HG02763 (cell line): ENCODE results near the gene LHX5.

Source experiments
- ATAC-seq: cut with Tn5 transposase; IDR thresholded peaks from one replicate; pipeline ENCODE4 v1.9.1; 2021; ENCODE audit warnings: mild to moderate bottlenecking, moderate library complexity; ENCODE audit not compliant: unreplicated experiment

Gene LHX5

DNA sequence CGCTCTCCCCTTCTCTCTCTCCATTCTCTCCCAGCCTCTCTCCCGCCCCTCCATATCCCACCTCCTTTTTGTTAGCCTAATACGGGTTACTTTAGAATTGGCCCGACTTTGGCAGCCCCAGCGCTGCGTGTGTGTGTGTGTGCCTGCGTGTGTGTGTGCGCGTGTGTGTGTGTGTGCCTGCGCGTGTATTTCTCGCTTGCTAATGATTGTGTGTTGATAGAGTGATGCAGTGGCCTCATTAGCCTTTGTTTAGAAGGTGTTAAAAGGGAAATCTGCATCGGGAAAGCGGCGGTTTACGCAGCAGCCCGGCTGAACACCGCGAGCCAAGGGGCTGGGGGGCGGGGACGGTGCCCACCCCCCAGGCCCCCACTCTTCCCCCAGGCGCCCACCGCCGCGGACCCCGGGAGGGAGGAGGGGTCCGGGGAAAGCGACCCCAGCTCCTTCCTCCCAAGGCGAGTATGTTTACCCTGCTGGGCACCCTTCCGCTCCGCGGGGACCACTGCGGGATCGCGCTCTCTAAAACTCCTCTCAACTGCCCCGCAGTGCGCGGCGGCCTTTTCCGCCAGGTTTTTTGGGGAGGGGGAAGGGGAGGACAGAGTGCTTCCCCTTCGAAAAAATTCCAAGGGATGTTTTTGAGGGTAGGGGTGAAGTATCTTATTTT, 6.8 kb upstream of the LHX5 start:
- ATAC-seq: no peak

DNA sequence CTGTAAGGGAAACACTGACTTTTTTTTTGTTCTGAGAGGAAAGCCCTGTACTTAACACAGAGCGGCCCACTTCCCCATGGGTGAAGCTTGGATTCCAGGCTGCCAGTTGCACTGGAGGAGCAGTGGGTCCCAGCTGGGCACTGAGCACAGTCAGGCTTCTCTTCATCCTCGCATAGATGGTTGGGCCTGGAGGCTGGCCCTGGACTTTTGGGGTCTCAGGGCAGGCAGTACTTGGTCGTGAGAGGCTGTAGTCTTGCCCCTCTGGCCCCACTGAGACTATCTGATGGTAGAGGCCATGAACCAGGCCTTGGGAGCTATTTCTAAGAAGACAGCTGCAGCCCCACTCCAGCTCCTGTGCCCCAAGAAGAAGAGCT, 6.2 kb upstream of the LHX5 start:
- ATAC-seq: no peak

DNA sequence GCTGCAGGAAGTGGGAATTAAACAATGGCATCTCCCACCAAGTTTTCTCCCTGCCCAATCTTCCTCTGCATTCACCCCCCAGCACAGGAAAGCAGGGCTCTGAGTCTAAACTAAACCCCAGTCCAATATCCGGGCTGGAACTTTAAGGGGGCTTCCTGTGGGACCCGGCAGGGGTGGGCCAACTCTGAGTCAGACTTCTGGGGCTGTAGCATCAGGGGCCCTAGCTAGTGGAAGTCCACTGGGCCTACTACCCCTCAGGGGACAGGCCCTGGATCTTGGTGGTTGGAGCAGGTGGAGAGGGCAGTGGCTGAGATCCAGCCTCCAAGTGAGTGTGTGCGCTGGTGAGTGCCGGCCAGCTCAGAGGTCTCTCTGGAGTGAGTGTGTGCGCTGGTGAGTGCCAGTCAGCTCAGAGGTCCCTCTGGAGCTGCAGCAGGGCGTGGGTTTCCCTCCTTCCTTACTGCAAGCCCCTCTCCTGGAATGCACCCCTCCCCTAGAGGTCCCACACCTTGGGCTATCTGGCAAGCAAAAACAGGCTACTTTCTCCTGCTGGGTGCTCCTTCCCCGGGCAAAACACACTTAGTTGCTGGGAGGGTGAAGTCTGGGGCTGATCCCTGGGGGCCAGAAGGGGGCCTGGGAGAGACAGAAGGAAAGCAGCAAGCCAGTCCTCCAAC, 5.6 kb upstream of the LHX5 start:
- no peak for ATAC-seq

DNA sequence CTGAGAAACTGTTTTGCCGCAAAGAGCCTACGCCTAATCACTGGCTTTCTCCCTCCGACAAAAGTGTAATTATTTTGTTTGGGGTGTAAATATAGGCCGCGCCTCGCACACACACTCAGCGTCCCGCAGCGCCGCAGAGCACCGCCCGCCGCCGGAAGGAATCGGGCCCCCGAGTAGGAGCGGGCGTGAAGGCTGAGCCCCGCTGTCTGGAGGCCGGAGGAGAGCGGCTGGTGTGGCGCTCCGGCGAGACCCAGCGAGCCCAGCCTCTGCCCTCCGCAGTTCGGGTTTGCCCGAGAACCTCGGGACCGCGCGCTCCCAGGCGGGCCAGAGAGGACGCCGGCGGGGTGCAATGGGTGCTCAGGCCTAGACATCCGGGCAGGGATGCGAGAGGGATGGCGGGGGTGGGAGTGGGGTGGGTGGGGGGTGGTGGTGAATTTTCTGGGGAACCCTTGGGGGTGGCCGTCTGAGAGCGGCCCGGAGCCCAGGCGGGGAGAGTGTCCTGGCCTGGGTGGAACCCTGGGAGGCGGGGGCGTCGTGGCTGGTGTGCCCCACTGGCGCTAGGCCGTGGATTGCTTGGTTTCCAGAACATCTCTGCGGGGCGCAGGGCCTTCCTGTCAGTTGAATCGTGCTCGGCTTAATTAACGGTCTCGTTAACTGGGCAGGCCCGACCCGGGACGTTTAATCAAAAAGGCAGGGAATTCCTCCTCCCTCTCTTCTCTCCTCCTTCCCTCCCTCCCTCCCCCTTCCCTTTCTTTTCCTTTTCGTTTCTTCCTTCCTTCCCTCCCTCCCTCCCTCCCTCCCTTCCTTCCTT, 4.7 kb upstream of the LHX5 start:
- no peak for ATAC-seq

DNA sequence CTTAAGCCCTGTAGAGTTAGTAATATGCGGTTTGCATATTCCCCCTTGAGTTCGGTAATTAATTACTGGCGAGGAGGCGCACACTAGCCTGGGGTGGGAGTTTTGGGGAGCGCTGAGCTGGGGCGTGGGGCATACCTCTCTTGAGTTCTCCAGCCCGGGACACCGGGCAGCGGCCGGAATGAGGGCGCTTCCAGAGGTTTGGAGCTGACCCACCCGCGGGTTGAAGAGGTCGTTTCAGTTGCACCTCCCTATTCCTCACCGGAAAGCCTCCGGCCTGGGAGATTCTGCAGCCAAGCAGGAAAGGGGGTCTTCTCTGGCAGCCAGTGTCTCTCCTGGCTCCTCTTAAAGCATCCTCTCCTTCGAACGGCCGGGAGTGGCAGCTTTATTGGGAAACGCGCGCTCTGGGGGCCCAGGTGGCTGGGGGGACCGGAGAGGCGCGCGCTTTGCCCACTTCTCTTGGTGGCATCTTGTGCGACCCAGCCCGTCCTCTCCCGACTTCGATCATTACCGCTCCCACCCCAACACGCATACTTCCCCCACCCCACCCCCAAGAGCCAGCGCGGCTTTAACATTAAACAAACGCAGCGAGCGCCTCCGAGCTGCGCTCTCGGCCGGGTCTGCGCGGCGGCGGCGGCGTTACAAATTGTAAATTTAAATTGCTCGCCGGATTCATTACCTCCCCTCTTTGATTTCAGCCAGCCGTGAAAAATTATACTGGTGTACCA, 3.9 kb upstream of the LHX5 start:
- no peak for ATAC-seq

DNA sequence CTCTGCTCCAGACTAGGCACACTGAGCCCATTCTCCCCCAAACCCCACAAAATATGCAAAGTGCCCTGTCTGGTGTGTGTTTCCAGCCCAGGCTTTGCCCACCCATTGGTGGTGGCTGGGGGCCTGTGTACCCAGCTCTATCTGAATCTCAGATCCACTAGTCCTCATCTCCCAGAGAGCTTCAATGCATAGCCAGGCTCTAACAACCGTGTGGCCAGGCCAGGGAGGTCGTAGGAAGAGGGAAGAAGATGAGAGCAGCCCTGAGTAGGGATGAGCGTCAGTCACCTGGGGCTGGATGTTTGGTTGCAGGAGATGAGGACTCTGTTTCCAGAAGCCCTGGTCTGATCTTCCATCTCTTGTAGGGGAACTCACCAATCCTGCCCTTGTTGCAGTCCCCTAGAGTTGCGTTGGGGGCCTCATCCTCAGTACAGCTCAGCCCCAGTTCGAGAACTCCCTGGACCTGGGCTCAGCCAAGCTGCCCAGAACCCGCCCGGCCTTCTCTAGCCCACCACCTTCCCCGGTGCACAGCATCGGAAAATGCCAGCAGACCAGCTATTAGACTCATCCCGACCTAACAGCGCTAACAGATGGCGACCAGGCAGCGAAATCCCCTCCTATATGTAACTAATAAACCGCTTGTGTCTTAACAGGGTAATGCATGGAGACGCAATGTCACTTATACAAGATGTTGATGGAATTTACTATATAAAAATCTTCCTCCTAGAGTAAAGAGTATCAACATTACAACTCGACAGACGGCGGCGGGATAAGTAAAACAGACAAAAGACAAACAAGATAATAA, 3.2 kb upstream of the LHX5 start:
- no peak for ATAC-seq

DNA sequence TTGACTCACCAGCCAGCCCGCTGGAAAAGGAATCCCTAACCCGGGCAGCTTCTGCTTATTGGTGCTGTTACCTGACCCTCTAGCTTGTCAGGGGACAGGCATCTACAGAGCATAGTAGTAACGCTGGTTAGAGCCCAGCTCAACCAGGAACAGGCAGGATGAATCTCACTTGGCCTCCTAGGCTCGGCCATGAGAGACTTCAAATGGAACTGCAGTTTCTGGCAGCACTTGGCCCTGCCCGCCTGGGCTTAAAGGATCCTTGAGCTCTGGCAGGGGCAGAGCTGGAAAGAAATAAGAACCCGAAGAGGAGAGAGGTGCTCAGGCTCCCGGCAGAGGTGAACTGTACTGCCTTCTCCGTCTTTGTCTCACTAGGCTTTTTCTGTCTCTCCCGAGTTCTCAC, 2.3 kb upstream of the LHX5 start:
- no peak for ATAC-seq

DNA sequence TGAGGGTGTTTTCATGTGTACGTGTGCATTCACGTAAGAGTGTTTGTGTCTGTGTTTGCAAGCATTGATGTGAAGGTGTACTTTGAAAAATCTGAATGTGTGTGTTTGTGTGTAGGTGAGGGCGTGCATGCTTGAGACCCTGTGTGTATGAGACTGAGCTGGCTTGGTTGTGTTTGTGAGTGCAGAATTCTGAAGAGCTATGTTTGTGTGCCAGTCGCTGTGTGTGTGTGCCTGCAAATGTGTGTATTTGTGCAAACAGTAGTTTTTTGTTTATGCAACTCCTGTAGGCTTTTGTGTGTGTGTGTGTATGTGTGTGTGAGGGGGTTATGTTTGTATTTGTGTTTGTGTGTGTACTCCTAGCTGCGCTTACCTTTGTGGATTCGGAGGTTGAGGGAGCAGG, 1.7 kb upstream of the LHX5 start:
- no peak for ATAC-seq

DNA sequence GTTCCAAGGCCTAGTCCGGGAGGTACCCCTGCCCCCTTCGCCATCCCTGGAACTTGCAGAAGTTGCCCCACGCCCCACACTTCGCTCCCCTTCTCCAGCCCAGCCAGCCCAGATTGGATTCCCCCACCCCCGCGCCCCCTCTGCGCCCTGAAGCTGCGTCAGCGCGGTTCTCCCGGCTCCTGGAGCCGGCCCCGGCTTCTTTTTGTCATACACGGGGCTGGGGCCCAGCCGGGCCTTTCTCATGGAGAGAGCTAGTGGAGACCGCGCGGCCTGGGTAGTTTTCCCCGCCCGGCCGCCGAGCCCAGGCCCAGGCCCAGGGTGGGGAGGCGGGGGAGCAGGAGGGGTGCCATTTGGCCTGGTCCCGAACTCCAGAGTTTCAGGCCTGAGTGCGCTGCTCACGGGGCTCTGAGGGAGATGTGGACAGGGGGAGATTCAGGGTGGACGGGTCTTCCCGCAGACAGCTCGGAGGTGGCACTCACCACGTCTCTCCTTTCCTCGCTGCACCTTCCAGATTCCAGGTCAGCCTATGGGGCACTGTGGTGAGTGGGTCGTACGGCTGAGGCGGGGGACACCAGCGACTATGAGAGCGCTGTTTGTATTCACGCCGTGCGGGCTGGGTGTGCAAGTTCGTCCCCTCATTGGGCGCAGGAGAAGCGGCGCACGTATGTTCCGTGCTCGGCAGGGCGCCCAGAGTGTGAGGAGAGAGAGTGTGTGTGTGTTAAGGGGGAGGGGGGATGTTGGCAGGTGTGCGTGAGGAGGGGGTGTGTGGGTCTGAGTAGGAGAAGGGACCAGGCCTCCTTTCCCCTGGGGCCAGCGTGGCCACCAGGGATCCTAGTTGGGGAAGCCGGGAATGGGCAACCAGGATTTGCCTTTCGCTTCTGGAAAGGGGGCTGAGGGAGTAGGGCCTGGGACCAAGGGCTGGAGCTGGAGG, 785 bp upstream of the LHX5 start:
- no peak for ATAC-seq

DNA sequence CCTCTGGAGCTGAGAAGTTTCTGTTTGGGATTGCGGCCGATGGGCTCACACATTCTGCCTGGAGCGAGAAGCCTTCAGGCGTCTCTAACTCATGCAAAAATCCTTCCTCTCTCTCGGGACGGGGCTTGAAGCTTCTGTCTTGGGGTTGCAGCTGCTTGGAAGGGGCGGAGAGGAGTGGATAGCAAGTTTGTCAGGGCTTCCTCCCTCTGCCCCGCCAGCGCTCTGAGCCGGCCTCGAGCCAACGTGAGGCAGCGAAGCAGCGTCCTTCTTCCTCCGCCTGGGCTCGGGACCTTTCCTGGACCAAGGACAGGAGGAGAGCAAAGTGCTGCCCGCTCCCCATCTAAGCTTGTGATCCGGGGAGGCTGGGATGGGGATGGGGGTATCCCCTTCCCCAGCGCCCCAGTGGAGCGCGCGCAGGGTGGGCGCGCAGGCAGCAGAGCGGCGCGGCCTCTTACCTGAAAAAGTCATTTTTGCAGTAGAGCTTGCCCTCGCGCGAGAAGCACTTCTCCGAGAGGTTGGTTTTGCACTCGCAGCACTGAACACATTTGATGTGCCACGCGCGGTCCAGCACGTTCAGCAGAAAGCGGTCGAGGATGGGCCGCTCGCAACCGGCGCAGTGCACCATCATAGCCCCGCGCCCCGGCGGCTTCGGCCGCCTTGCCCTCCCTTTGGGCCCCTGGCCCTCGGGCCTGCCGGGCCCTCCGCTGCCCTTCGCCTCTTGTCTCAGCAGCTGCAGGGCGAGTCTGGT, 626 bp downstream of the LHX5 start:
- no peak for ATAC-seq

DNA sequence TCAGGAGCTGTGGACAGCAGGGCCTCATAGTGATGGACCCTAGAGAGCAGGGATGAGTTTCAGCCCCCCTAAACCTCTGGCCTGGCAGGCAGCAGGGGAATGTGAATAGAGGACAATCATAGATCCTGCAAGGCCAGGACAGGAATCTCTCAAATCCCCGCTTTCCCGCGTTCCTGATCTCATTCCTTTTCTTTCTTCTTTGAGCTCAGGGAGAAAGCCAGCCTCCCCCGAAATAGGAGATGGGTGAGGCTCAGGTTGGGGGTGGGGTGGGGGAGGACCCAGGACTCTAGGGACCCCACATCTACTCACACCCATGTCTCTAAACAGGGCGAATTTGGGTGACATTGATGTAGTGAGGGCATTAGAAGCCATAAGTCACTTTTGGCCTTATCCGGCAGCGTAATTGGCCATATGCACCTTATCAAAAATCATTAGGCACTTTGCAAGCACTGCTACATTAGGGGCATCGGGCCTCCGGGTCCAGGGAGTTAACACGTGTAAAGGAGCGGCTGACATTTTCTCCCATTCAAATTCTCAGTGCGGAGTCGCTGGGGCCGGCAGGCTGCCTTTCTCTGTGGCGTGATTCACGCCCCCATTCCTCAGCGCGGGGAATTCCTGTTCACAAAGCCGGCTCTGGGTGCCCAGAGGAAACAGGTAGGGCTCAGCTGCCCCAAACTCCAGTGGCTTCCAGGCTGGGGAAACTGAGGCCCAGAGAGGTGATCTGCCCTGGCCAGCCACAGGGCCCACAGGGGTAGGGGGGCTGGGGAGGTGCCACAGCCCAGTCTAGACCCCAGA, 1.5 kb downstream of the LHX5 start:
- no peak for ATAC-seq

DNA sequence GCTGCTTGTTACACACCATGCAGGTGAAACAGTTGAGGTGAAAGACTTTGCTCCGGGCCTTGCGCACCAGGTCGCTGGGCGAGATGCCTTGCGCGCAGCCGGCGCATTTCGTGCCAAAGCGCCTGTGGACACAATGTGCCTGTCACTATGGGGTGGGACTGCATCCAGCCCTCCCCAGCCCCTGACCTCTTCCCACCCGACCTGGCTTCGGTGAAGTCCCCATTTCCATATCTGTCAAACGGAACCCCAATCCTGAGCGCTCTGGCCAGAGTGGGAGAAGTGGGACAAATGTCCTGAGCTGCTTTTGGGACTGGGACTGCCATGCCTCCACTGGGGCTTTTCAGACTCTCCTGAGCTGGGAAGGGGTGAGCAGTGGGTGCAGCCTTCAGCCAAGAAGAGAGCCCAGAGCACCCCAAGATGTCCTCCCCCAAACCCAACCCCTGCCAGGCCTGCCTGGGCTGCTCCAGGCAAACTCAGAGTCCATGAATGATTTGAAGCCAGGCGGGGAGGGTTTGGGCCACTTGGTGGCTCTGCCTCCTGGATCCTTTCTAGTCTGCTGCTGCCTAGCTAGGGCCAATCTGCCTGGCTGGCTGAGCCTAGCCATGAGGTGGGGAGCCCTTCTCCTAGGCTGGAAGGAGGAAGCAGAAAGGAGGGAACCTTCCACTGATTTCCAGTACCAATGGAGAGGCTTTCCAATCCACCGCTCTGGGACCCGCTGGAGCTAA, 2.3 kb downstream of the LHX5 start:
- no peak for ATAC-seq

DNA sequence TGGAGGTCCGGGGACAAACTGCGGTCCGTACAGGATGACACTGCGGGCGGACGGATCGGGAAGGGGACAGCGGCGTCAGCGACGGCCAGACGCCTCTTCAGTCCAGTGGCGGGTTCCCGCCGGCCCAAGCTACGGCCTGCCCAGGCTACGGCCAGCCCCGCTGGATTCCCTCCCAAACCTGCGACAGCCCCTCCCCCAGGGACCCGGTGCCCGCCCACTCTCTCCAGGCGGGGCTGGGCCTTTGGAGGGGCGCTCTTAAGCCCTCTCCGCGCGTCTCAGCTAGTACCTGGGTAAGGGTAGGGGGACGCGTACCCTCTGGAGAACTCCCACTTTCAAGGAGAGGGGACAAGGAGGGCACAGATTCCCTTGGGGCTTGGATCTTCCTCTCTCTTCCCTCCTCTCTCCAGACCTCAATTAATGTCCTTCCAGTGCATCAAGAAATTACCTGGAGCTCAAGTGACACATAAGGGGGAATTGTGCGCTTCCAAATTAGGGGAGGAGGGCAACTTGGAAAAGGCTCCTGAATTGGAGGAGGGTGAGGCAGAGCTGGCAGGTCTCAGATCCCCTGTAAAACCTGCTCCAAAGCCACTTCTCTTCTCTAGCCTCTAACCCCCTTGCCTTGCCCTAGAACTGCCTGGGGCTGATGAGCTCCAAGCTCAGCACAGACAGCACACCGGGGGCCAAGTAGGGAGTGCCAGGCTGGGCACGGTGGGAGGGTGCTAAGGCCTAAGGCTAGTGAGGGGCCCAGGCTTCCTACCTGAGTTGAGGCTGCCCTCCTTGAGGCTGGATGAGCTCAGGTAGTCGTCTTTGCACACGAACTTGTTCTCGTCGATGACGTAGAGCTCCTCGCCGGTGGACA, 3.1 kb downstream of the LHX5 start:
- ATAC-seq: no peak

DNA sequence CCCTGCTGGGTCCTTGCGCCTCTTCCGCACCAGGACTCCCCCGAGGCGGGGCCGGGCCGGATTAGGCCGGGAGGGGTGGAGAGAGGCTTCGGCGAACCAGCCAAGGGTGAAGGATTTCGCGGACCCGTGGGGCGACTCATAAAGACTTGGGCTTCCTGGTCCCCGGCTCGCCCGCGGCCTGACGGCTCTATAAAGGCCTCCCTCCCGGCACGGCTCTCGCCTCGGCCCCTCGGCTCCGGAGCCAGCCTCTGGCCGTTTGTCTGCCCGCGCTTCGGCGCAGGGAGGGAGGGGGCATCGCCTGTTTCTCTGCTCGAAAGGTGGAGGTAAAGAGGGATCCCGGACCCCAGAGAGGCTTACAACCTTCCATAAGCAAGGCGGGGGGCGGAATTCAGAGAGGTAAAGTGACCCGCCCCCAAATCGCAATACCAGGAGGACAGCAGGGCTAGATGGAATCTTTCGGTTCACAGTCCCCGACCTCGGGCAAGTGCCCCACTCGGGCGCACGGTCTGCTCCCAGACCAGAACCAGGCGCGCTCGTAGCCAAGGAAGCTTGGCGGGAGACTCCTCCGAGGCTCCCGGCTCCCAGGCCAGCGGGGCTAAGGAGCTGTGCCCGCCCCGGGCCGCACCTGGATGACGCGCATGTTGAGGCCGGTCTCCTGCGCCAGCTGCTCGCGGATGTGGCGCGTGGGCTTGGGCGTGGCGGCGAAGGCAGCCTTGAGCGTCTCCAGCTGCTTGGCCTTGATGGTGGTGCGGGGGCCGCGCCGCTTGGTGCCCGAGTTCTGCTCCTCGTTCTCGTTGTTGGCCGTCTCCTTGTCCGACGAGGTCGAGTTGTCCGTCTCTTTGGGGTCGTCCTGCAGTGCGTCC, 3.9 kb downstream of the LHX5 start:
- no peak for ATAC-seq

DNA sequence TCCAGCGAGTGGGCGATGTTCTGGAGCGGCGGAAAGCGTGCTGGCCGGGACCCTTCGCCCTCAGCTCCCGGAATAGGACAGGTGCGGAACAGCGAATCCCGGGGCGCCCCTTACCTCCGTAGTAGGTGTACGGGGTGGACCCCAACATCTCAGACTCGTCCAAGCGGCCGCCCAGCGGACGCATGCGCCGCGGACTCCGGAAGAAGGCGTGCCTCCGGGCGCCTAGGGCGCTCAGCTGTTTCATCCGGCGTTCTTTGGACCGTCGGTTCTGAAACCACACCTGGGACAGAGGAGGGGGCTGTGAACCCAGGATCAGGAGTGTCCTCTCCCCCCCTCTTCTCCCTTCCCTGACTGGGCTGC, 4.5 kb downstream of the LHX5 start:
- no peak for ATAC-seq
